ENCODE data around the gene PKP3.
"Not testable (repeated sequence)": the region's sequence is repeated elsewhere in the genome, so short reads cannot be mapped to it uniquely, and the experiment has no call there.

The PKP3 gene

DNA sequence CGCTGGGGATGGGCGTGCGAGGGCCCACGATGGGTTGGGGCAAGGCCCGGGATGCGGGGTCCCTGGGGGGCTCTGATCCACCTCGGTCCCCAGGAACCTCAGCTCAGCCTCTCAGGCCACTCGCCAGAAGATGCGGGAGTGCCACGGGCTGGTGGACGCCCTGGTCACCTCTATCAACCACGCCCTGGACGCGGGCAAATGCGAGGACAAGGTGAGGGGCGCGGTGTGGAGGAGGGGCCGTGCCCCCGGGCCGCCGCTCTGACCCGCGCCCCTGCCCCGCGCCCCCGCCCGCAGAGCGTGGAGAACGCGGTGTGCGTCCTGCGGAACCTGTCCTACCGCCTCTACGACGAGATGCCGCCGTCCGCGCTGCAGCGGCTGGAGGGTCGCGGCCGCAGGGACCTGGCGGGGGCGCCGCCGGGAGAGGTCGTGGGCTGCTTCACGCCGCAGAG, 6.3 kb downstream of the PKP3 start:
- no peak overlapping the region for H3K4me3 ChIP-seq (ENCODE audit: low read length)
- no peak for DNase-seq (ENCODE audit: low read depth)
- TF ChIP-seq, protein P1, sequence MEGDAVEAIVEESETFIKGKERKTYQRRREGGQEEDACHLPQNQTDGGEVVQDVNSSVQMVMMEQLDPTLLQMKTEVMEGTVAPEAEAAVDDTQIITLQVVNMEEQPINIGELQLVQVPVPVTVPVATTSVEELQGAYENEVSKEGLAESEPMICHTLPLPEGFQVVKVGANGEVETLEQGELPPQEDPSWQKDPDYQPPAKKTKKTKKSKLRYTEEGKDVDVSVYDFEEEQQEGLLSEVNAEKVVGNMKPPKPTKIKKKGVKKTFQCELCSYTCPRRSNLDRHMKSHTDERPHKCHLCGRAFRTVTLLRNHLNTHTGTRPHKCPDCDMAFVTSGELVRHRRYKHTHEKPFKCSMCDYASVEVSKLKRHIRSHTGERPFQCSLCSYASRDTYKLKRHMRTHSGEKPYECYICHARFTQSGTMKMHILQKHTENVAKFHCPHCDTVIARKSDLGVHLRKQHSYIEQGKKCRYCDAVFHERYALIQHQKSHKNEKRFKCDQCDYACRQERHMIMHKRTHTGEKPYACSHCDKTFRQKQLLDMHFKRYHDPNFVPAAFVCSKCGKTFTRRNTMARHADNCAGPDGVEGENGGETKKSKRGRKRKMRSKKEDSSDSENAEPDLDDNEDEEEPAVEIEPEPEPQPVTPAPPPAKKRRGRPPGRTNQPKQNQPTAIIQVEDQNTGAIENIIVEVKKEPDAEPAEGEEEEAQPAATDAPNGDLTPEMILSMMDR (IDR thresholded peaks at IDR 0.05; ENCODE audit: insufficient read depth, low read depth, low read length, missing control alignments), result no peak

DNA sequence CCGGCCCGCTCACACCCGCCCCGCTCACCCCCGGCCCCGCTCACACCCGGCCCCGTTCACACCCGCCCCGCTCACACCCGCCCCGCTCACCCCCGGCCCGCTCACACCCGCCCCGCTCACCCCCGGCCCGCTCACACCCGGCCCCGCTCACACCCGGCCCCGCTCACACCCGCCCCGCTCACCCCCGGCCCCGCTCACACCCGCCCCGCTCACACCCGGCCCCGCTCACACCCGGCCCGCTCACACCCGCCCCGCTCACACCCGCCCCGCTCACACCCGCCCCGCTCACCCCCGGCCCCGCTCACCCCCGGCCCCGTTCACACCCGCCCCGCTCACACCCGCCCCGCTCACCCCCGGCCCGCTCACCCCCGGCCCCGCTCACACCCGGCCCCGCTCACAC, 7.2 kb downstream of the PKP3 start:
- not testable (repeated sequence) for H3K4me3 ChIP-seq (ENCODE audit: low read length); DNase-seq (ENCODE audit: low read depth)

DNA sequence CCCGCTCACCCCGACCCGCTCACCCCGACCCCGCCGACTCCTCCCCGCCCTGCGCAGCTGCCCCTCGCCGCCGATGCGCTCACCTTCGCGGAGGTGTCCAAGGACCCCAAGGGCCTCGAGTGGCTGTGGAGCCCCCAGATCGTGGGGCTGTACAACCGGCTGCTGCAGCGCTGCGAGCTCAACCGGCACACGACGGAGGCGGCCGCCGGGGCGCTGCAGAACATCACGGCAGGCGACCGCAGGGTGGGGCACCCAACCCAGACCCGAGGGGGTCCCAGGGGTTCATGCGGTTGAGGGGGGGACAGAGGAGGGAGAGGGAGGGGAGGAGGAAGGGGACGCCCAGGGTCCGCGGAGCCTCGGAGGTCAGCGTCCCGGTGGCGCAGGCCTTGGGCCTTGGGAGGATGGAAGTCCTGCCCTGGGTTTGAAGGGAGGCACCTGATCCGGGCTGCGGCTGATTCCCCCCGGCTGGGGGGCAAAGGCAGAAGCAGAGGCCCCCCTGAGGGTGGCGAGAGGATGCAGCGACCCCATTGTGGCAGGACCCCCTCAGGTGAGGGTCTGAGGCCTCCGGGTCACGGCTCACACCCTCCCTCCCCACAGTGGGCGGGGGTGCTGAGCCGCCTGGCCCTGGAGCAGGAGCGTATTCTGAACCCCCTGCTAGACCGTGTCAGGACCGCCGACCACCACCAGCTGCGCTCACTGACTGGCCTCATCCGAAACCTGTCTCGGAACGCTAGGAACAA, 9.2 kb downstream of the PKP3 start:
- H3K4me3 ChIP-seq (ENCODE audit: low read length), result no peak overlapping the region
- no peak for DNase-seq (ENCODE audit: low read depth)
- TF ChIP-seq, protein P1 (IDR thresholded peaks at IDR 0.05; ENCODE audit: insufficient read depth, low read depth, low read length, missing control alignments), result no peak

DNA sequence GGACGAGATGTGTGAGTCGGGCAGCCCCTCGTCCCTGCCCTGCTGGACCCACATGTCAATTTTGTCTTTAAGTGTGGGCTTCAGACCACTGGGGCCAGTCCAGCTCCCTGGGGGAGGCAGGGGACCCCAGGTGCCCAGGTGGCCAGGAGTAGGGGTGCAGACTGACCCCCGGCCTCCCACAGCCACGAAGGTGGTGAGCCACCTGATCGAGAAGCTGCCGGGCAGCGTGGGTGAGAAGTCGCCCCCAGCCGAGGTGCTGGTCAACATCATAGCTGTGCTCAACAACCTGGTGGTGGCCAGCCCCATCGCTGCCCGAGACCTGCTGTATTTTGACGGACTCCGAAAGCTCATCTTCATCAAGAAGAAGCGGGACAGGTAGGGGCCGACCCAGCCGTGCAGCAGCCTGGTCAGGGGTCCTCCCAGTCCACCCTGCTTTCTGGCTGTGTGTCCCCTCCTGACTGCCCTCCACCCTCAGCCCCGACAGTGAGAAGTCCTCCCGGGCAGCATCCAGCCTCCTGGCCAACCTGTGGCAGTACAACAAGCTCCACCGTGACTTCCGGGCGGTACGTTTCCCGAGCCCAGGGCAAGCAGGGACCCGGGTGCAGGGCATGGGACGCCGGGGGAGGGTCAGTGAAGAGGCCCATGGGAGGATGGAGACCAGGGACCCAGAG, 9.9 kb downstream of the PKP3 start:
- TF ChIP-seq, protein P1 (IDR thresholded peaks at IDR 0.05; ENCODE audit: insufficient read depth, low read depth, low read length, missing control alignments), result no peak
- no peak for DNase-seq (ENCODE audit: low read depth)

DNA sequence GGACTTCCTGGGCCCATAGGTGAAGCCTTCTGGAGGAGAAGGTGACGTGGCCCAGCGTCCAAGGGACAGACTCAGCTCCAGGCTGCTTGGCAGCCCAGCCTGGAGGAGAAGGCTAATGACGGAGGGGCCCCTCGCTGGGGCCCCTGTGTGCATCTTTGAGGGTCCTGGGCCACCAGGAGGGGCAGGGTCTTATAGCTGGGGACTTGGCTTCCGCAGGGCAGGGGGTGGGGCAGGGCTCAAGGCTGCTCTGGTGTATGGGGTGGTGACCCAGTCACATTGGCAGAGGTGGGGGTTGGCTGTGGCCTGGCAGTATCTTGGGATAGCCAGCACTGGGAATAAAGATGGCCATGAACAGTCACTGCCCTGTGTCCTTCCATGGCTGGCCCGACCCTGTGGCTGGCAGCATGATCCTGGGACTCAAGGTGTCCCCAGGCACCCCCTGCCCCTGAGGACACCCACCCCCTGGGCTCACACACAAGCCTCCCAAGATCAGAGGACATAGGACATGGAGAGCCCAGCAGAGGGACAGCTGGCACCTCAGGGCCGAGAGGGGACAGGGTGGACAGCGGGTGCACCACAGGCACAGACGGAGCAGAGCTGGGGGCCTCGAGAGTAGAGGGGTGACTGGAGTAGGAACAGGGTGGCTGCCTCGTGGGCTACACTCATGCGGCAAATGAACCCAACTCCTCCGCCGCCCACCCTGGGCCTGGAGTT, 10.7 kb downstream of the PKP3 start:
- H3K4me3 ChIP-seq (ENCODE audit: low read length), result no peak overlapping the region
- TF ChIP-seq, protein P1 (IDR thresholded peaks at IDR 0.05; ENCODE audit: insufficient read depth, low read depth, low read length, missing control alignments), result no peak
- no peak for DNase-seq (ENCODE audit: low read depth)

More for the DNA sequence above, 9.9 kb downstream of the PKP3 start:
- no peak overlapping the region for H3K4me3 ChIP-seq (ENCODE audit: low read length)

DNA sequence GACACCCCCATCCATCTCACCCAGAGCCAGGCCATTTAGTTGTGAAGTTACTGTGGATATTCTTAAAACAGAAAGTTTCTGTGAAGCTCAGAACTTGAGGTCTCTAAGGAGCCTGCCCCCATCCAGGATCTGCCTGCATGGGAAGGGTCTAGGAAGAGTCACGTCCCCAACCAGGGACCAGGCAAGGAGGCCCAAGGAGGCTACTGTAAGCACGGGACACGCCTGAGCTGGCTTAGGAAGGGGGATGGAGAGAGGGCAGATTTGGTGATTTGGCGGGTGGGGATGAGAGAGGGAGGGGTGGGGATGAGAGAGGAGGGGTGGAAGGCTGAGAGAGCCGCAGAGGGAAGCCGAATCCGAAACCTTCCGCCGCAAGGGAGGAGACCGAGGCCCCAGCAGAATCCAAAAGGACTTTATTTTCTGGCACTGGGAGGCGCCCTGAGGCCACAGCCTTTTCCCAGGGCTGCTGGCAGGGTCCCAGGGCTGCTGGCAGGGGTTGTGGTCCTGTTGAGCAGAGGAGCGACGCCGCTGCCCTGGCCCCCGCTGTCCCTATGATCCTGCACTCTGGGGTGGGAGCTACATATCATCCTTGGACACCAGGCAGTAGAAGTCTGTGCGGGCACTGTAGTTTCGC, 11.4 kb downstream of the PKP3 start:
- H3K4me3 ChIP-seq (ENCODE audit: low read length), result no peak overlapping the region
- TF ChIP-seq, protein P1 (IDR thresholded peaks at IDR 0.05; ENCODE audit: insufficient read depth, low read depth, low read length, missing control alignments), result no peak

More for the DNA sequence above, 11.4 kb downstream of the PKP3 start:
- DNase-seq (ENCODE audit: low read depth), result no peak

All from epithelial cell of esophagus (primary cell).